ENCODE data around the gene TMEM163. TPM values are rescaled to one million over a fixed set of nuclear protein-coding genes. Genes with fewer than 3 reads are reported as not detected.

Gene TMEM163
- polyA plus RNA-seq, 1 experiment = not detected

GRCh38 chr2:134499307-134499926, 219.4 kb downstream of the TMEM163 start:
- H3K36me3 ChIP-seq (ENCODE audit: control insufficient read depth, insufficient read depth, low read length) = no peaks in the 10 kb centered on the region
- ChIA-PET POLR2A (no interaction called here), CTCF (no interaction called here)
- no peak for DNase-seq (ENCODE audit: low read depth)
- H3K27me3 ChIP-seq (ENCODE audit: control insufficient read depth, insufficient read depth, low read length) = no peaks in the 10 kb centered on the region; the same call in 1 of the 2 replicates
- no peak overlapping the region for H3K4me3 ChIP-seq (ENCODE audit: low read depth, low read length)
- TF ChIP-seq, protein P1, sequence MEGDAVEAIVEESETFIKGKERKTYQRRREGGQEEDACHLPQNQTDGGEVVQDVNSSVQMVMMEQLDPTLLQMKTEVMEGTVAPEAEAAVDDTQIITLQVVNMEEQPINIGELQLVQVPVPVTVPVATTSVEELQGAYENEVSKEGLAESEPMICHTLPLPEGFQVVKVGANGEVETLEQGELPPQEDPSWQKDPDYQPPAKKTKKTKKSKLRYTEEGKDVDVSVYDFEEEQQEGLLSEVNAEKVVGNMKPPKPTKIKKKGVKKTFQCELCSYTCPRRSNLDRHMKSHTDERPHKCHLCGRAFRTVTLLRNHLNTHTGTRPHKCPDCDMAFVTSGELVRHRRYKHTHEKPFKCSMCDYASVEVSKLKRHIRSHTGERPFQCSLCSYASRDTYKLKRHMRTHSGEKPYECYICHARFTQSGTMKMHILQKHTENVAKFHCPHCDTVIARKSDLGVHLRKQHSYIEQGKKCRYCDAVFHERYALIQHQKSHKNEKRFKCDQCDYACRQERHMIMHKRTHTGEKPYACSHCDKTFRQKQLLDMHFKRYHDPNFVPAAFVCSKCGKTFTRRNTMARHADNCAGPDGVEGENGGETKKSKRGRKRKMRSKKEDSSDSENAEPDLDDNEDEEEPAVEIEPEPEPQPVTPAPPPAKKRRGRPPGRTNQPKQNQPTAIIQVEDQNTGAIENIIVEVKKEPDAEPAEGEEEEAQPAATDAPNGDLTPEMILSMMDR (IDR thresholded peaks at IDR 0.05; ENCODE audit: insufficient read depth, low read depth, low read length) = no peak

GRCh38 chr2:134498654-134499053, 220.1 kb downstream of the TMEM163 start:
- Histone ChIP-seq H3K27me3 (ENCODE audit: control insufficient read depth, insufficient read depth, low read length) (no peaks in the 10 kb centered on the region; the same call in 1 of the 2 replicates), H3K36me3 (ENCODE audit: control insufficient read depth, insufficient read depth, low read length) (no peaks in the 10 kb centered on the region), H3K4me3 (ENCODE audit: low read depth, low read length) (no peak overlapping the region)
- TF ChIP-seq, protein P1 (IDR thresholded peaks at IDR 0.05; ENCODE audit: insufficient read depth, low read depth, low read length) = no peak
- ChIA-PET CTCF (no interaction called here), POLR2A (no interaction called here)
- DNase-seq (ENCODE audit: low read depth) = no peak

DNA sequence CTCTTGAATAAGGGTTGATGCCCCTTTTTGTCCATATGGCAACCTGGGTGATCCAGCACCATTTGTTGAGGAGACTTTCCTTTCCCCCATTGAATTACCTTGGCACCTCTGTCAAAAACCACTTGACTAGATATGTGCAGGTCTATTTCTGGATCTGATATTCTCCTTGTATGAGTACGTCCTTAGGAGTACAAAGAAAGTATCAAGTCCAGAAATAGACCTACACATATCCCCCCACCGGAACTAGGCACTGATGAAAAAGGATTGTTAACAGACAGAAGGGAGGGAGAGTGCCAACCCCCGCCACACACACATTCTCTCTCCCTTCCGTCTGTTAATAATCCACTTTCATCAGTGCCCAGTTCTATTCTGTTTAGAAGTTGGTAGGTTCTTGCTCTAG, 225.0 kb downstream of the TMEM163 start:
- TF ChIP-seq, protein P1 (IDR thresholded peaks at IDR 0.05; ENCODE audit: insufficient read depth, low read depth, low read length) = no peak
- POLR2A ChIA-PET = no interaction called here
- CTCF ChIA-PET = no interaction called here
- Histone ChIP-seq H3K27me3 (ENCODE audit: control insufficient read depth, insufficient read depth, low read length) (no peaks in the 10 kb centered on the region), H3K36me3 (ENCODE audit: control insufficient read depth, insufficient read depth, low read length) (no peaks in the 10 kb centered on the region), H3K4me3 (ENCODE audit: low read depth, low read length) (no peak overlapping the region)
- DNase-seq (ENCODE audit: low read depth) = no peak

DNA sequence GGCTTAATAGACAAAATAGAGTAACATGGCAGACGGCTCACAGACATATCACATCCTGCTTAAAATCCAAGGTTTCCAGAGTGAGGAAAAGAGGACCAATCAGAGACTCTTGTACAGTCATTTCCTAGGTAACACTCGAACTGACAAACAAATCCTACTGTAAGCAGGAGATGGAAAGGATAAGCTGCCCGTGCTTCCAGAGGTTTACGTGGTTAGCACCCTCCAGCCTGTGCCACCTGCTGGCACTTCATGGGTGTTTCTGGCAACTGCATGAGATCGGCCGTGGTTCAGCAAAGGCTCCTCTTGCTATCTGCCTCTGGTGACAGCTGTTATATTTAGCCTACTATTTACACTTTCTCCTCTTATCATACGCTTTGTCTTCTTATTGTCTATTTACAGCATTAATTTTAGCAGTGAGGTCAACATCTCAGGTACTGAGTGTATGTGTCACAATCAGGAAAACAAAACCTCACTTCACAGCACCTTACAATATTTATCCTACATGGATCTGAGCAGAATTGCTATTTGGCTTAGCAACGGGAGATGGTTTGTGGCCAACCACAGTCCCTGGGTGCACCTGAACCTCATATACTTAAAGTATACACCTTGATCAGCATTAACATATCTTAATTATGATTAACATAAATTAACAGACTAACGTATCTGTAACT, 226.9 kb downstream of the TMEM163 start:
- TF ChIP-seq, protein P1 (IDR thresholded peaks at IDR 0.05; ENCODE audit: insufficient read depth, low read depth, low read length) = no peak
- Histone ChIP-seq H3K4me3 (ENCODE audit: low read depth, low read length) (no peak overlapping the region), H3K27me3 (ENCODE audit: control insufficient read depth, insufficient read depth, low read length) (no peaks in the 10 kb centered on the region), H3K36me3 (ENCODE audit: control insufficient read depth, insufficient read depth, low read length) (no peaks in the 10 kb centered on the region)
- ChIA-PET POLR2A (no interaction called here), CTCF (interaction anchor here (0.8 kb wide), 1 partner anchor 139 kb away, joined by 3 read pairs; no protein-coding TSS in a partner anchor)
- DNase-seq (ENCODE audit: low read depth) = no peak

- ChIA-PET POLR2A (no interaction called here), CTCF (no interaction called here)
- no peak overlapping the region for H3K4me3 ChIP-seq (ENCODE audit: low read depth, low read length)
- H3K36me3 ChIP-seq (ENCODE audit: control insufficient read depth, insufficient read depth, low read length) = no peaks in the 10 kb centered on the region
- DNase-seq (ENCODE audit: low read depth) = no peak
- H3K27me3 ChIP-seq (ENCODE audit: control insufficient read depth, insufficient read depth, low read length) = no peaks in the 10 kb centered on the region
- TF ChIP-seq, protein P1 (IDR thresholded peaks at IDR 0.05; ENCODE audit: insufficient read depth, low read depth, low read length) = no peak
Measured at GRCh38 chr2:134491022-134491421, 227.8 kb downstream of the TMEM163 start.

Measured in BJ (cell line).